HG03045 (cell line): ENCODE measurements around the gene MAD1L1.
"Not testable (repeated sequence)": the region's sequence is repeated elsewhere in the genome, so short reads cannot be mapped to it uniquely, and the experiment has no call there.

ENCODE experiments used
- ATAC-seq: cut with Tn5 transposase; IDR thresholded peaks from one replicate; pipeline ENCODE4 v1.9.1; 2021; ENCODE audit warnings: mild to moderate bottlenecking, moderate library complexity; ENCODE audit not compliant: unreplicated experiment

MAD1L1 gene

GRCh38 chr7:1937252-1937605, 295.5 kb downstream of the MAD1L1 start:
- ATAC-seq, result no peak

- ATAC-seq, result no peak
Measured at GRCh38 chr7:1936531-1937251, 296.1 kb downstream of the MAD1L1 start.

GRCh38 chr7:1936006-1936310, 296.8 kb downstream of the MAD1L1 start:
- no peak for ATAC-seq

- ATAC-seq, result no peak
Measured at GRCh38 chr7:1935176-1936005, 297.4 kb downstream of the MAD1L1 start.

- no peak for ATAC-seq
Measured at GRCh38 chr7:1934756-1935155, 298.0 kb downstream of the MAD1L1 start.

- no peak for ATAC-seq
Measured at GRCh38 chr7:1934017-1934416, 298.7 kb downstream of the MAD1L1 start.

GRCh38 chr7:1933066-1933750, 299.5 kb downstream of the MAD1L1 start:
- no peak for ATAC-seq

GRCh38 chr7:1931951-1932270, 300.8 kb downstream of the MAD1L1 start:
- no peak for ATAC-seq

- ATAC-seq, result no peak
Measured at GRCh38 chr7:1931256-1931950, 301.3 kb downstream of the MAD1L1 start.

- ATAC-seq, result no peak
Measured at GRCh38 chr7:1930381-1931065, 302.2 kb downstream of the MAD1L1 start.

GRCh38 chr7:1929349-1929925, 303.3 kb downstream of the MAD1L1 start:
- ATAC-seq, result not testable (repeated sequence)

- no peak for ATAC-seq
Measured at GRCh38 chr7:1928645-1929348, 303.9 kb downstream of the MAD1L1 start.

GRCh38 chr7:1927937-1928644, 304.7 kb downstream of the MAD1L1 start:
- no peak for ATAC-seq

- no peak for ATAC-seq
Measured at GRCh38 chr7:1926908-1927306, 305.8 kb downstream of the MAD1L1 start.

GRCh38 chr7:1925973-1926907, 306.5 kb downstream of the MAD1L1 start:
- ATAC-seq, result no peak

- ATAC-seq, result no peak
Measured at GRCh38 chr7:1925349-1925748, 307.4 kb downstream of the MAD1L1 start.

- no peak for ATAC-seq
Measured at GRCh38 chr7:1924258-1924817, 308.4 kb downstream of the MAD1L1 start.
